ENCODE measurements around the gene SGPL1.

Gene SGPL1

DNA sequence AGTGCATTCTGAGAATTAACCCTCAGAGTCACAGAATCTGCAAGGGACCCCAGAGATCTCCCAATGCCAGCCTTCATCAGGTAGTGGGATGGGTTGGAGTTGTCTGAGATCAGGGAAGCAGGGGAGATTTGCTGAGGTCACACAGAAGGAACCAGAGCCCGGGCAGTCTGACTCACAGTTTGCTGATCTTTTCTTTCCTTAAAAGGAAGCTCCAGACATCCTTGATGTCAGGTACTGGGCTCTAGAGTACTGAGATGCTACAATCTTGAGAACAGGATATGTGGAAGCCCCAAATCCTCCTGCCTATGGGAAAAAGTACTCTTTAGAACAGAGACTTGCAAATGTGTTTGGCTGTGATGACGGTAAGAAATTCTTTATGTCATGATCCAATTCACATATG is 31.3 kb upstream of the SGPL1 start:
- Mint-ChIP-seq H3K27ac (ENCODE audit: low read depth) (no peak overlapping the region), H3K27me3 (no peaks in the 10 kb centered on the region), H3K4me3 (no peak overlapping the region), H3K4me1 (no peaks in the 10 kb centered on the region), H3K36me3 (ENCODE audit: insufficient read depth) (no peaks in the 10 kb centered on the region), H3K9me3 (no peaks in the 10 kb centered on the region)
- DNase-seq (ENCODE audit: low spot score in 2 of 2) (no peak), ATAC-seq (replicated peaks; ENCODE audit: extremely low read depth, poor library complexity, severe bottlenecking) (no peak)

DNA sequence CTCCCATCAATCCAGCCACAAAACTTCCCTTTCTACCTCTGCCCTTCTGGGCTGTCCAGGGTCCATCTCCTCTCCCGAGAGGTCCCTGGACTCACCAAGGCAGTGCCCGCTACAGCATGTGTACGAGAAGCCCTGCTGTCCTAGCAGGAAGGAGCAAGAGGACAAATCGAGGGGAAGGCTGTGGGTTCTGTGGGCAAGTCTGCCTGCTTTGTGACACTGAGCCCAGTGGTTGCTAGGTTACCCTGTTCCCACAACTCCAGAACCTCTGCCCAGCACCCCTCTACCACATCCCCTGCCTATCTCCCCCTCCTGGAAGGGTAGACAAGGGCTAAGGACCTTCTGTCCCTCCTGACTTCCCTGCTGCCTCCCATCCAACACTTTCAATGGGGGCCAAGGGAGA is 30.6 kb upstream of the SGPL1 start, which contains the start of gene TBATA:
Gene TBATA, minus strand, starts transcription at position 188 of the 400 bp plus-strand sequence. CDS start 1,998 bp downstream, outside the sequence.
- no peaks in the 10 kb centered on the region for H3K4me1 Mint-ChIP-seq
- no peak within 1 kb of the TSS for H3K4me3 Mint-ChIP-seq
- no peak within 1 kb of the TSS for H3K27ac Mint-ChIP-seq (ENCODE audit: low read depth)
- DNase-seq (ENCODE audit: low spot score in 2 of 2) = no peak
- H3K9me3 Mint-ChIP-seq = no peaks in the 10 kb centered on the region
- H3K36me3 Mint-ChIP-seq (ENCODE audit: insufficient read depth) = no peaks in the 10 kb centered on the region
- ATAC-seq (replicated peaks; ENCODE audit: extremely low read depth, poor library complexity, severe bottlenecking) = no peak
- H3K27me3 Mint-ChIP-seq = no peaks in the 10 kb centered on the region

GRCh38 chr10:70786799-70787415 is 28.8 kb upstream of the SGPL1 start:
- Mint-ChIP-seq H3K4me1 (peaks cover 16% of the 10 kb centered on the region), H3K9me3 (no peaks in the 10 kb centered on the region), H3K27ac (ENCODE audit: low read depth) (no peak overlapping the region), H3K4me3 (no peak overlapping the region), H3K27me3 (peaks cover 8% of the 10 kb centered on the region), H3K36me3 (ENCODE audit: insufficient read depth) (no peaks in the 10 kb centered on the region)
- ATAC-seq (replicated peaks; ENCODE audit: extremely low read depth, poor library complexity, severe bottlenecking) (no peak), DNase-seq (ENCODE audit: low spot score in 2 of 2) (no peak)

DNA sequence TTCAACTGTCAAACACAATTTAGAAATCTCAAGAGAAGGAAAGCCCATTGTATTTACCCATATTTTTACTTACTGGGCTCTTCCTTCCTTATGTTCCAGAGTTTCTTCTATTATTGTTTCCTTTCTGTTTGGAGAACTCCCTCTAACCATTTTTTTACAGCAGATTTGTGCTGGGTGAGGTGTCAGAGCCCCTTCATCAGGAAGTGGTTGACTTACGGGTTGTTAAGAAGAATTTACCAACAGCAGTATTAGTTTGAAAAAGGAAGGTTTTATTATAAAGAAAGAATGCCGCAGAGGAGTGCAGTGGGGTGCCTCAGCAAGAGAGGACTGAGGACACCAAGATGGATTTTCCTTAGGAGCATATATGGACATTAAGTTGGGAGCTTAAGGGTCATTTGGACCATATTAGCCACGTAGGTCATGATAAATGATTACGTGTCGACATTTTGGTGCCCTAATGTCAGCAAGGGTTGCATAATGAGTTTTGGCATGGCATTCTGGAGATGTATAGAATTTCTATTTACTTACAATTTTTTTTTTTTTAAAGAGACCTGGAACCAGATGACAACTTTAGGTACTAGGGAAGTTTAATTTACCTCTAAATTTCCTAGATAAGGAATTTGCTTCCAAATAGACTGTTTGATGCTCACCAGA is 24.2 kb upstream of the SGPL1 start:
- Mint-ChIP-seq H3K36me3 (ENCODE audit: insufficient read depth) (no peaks in the 10 kb centered on the region), H3K4me3 (no peak overlapping the region), H3K27ac (ENCODE audit: low read depth) (peak overlapping the region; percentile 45), H3K4me1 (peaks cover 20% of the 10 kb centered on the region), H3K9me3 (no peaks in the 10 kb centered on the region), H3K27me3 (peaks cover 20% of the 10 kb centered on the region)
- no peak for ATAC-seq (replicated peaks; ENCODE audit: extremely low read depth, poor library complexity, severe bottlenecking)
- no peak for DNase-seq (ENCODE audit: low spot score in 2 of 2)

DNA sequence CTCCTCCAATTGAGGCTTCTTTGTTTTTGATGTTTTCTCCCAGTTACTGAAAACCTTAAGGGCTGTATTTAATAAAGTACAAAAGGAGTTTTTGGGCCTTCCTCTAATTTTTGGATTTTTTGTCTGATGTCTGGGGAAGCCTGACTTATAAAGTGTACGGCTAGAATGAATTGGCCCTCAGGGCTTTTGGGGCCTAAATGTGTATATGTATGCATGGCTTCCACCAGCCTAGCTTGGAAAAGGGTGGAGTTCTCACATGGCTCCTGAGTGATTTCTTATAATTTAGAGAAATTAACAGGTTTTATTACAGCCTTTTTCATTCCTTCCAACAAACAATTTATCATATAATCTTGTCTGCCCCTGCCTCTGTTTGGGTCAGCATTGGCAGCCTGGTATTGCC is 20.1 kb upstream of the SGPL1 start:
- Mint-ChIP-seq H3K27ac (ENCODE audit: low read depth) (no peak overlapping the region), H3K4me1 (peaks cover 16% of the 10 kb centered on the region), H3K27me3 (peaks cover 48% of the 10 kb centered on the region), H3K4me3 (no peak overlapping the region), H3K9me3 (no peaks in the 10 kb centered on the region), H3K36me3 (ENCODE audit: insufficient read depth) (no peaks in the 10 kb centered on the region)
- ATAC-seq (replicated peaks; ENCODE audit: extremely low read depth, poor library complexity, severe bottlenecking) (no peak), DNase-seq (ENCODE audit: low spot score in 2 of 2) (no peak)

DNA sequence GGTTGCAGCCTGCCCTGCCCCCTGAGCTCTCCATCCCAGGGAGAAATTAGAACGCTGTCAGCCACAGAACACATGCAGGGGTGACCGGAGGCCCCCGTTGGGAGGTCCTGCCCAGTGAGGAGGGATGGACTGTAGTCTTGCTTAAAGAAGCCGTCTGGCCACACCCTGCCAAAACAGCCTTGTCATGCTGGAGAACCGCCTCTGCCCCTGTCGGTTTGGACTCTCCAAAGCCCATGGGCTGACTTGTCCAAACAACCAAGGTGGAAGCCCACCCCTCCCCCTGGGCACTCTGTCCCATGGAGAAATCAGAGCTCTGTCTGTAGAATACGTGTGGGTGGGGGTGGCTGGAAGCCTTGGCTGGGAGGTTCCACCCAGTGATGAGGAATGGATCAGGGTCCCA is 17.9 kb upstream of the SGPL1 start:
- Mint-ChIP-seq H3K4me1 (no peaks in the 10 kb centered on the region), H3K9me3 (no peaks in the 10 kb centered on the region), H3K36me3 (ENCODE audit: insufficient read depth) (no peaks in the 10 kb centered on the region), H3K27ac (ENCODE audit: low read depth) (no peak overlapping the region), H3K4me3 (no peak overlapping the region), H3K27me3 (peaks cover 53% of the 10 kb centered on the region)
- ATAC-seq (replicated peaks; ENCODE audit: extremely low read depth, poor library complexity, severe bottlenecking) (no peak), DNase-seq (ENCODE audit: low spot score in 2 of 2) (no peak)

DNA sequence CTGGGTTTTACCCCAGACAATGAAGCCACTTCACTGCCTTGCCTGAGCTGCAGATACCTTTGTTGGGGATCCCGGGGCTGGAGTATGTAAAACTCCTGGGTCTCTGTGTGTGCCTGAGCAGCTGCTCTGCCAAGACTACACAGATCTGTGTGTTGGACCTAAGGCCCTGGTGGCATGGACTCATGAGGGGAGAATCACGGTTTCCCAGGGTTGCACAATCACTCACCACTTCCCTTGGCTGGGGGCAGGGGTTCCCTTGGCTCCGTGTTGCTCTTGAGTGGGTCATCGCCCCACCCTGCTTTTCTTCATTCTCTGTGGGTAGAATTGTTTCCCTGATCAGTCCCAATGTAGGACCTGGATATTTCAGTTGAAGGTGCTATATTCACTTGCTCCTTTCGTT is 16.6 kb upstream of the SGPL1 start:
- Mint-ChIP-seq H3K9me3 (no peaks in the 10 kb centered on the region), H3K27ac (ENCODE audit: low read depth) (no peak overlapping the region), H3K36me3 (ENCODE audit: insufficient read depth) (no peaks in the 10 kb centered on the region), H3K4me1 (no peaks in the 10 kb centered on the region), H3K4me3 (no peak overlapping the region), H3K27me3 (peaks cover 66% of the 10 kb centered on the region)
- ATAC-seq (replicated peaks; ENCODE audit: extremely low read depth, poor library complexity, severe bottlenecking) (no peak), DNase-seq (ENCODE audit: low spot score in 2 of 2) (no peak)

DNA sequence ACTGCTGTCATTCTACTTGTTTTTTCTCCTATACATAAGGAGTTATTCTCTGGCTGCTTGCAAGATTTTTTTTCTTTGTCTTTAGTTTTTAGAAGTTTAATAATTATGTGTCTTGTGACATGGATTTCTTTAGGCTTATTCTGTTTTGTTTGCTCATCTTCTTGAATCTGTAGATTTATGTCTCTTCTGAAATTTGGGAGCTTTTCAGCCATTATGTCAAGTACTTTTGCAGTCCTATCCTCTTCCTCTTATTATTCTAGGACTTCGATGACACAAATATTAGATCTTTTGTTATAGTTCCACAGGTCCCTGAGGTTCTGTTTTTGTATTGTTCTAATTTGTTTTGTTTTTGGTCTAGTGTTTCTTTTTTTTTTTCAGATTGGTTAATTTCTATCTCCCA is 13.9 kb upstream of the SGPL1 start:
- ATAC-seq (replicated peaks; ENCODE audit: extremely low read depth, poor library complexity, severe bottlenecking) (no peak), DNase-seq (ENCODE audit: low spot score in 2 of 2) (no peak)
- Mint-ChIP-seq H3K9me3 (no peaks in the 10 kb centered on the region), H3K4me3 (no peak overlapping the region), H3K4me1 (peaks cover 5% of the 10 kb centered on the region), H3K27ac (ENCODE audit: low read depth) (no peak overlapping the region), H3K36me3 (ENCODE audit: insufficient read depth) (no peaks in the 10 kb centered on the region), H3K27me3 (peaks cover 74% of the 10 kb centered on the region)

- Mint-ChIP-seq H3K27me3 (peaks cover 61% of the 10 kb centered on the region), H3K4me3 (no peak overlapping the region), H3K36me3 (ENCODE audit: insufficient read depth) (no peaks in the 10 kb centered on the region), H3K9me3 (no peaks in the 10 kb centered on the region), H3K27ac (ENCODE audit: low read depth) (no peak overlapping the region), H3K4me1 (peaks cover 5% of the 10 kb centered on the region)
- DNase-seq (ENCODE audit: low spot score in 2 of 2) (no peak), ATAC-seq (replicated peaks; ENCODE audit: extremely low read depth, poor library complexity, severe bottlenecking) (no peak)
These were observed 11.8 kb upstream of the SGPL1 start for GRCh38 chr10:70803775-70804420.

- Mint-ChIP-seq H3K36me3 (ENCODE audit: insufficient read depth) (no peaks in the 10 kb centered on the region), H3K27me3 (peaks cover 56% of the 10 kb centered on the region), H3K27ac (ENCODE audit: low read depth) (no peak overlapping the region), H3K4me1 (peaks cover 5% of the 10 kb centered on the region), H3K4me3 (no peak overlapping the region), H3K9me3 (no peaks in the 10 kb centered on the region)
- DNase-seq (ENCODE audit: low spot score in 2 of 2) (no peak), ATAC-seq (replicated peaks; ENCODE audit: extremely low read depth, poor library complexity, severe bottlenecking) (no peak)
These were observed 11.3 kb upstream of the SGPL1 start for GRCh38 chr10:70804421-70804808.

DNA sequence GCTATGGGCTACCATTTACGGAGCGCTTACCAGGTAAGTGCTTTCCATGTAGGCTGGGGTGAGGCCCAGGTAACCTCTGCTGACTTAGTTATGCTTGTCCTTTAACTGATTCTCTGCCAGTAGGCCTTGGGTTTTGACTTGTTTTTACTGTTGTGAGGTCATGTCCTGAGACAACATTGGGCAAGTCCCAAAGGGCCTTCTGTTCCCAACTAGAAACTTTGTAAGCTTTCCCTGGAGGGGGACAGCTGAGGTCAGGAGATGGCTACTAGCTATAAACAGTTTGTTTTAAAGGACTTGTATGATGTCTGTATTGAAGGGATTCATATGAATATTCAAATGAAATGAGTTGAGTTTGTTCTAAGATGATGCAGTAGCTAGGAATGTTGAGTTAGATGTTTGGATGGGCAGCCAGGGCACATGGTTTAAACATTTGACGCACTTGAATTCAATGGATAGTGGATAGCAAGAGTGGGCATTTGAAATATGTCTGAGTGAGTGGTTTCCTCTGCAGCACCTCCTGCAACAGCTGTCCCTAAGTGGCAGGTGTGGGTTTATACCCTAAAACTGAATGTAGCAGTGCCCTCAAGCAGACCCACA is 10.0 kb upstream of the SGPL1 start:
- no peak for ATAC-seq (replicated peaks; ENCODE audit: extremely low read depth, poor library complexity, severe bottlenecking)
- H3K27me3 Mint-ChIP-seq = peaks cover 49% of the 10 kb centered on the region
- no peak for DNase-seq (ENCODE audit: low spot score in 2 of 2)
- peaks cover 5% of the 10 kb centered on the region for H3K4me1 Mint-ChIP-seq
- H3K27ac Mint-ChIP-seq (ENCODE audit: low read depth) = no peak overlapping the region
- no peaks in the 10 kb centered on the region for H3K9me3 Mint-ChIP-seq
- no peak overlapping the region for H3K4me3 Mint-ChIP-seq
- no peaks in the 10 kb centered on the region for H3K36me3 Mint-ChIP-seq (ENCODE audit: insufficient read depth)

DNA sequence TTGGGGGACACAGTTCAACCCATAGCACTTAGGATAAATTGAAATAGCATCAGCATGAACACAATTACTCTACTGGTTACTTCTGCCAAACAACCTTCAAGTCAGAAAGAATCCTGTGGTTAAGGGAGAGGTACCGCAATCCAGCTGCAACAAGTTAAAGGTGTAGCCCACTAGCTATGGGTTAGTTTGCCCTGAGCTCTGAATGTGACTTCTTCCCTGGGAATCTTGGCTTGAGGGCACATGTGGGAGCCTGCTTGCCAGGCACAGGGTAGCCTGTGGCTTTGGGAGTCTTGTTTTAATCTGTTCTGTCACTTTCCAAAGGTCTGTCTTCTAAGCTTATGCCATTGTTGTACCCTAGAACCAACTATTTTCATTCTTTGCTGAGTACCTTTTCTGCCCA is 8.9 kb upstream of the SGPL1 start:
- DNase-seq (ENCODE audit: low spot score in 2 of 2) (no peak), ATAC-seq (replicated peaks; ENCODE audit: extremely low read depth, poor library complexity, severe bottlenecking) (no peak)
- Mint-ChIP-seq H3K4me1 (peaks cover 5% of the 10 kb centered on the region), H3K27me3 (peaks cover 38% of the 10 kb centered on the region), H3K9me3 (no peaks in the 10 kb centered on the region), H3K36me3 (ENCODE audit: insufficient read depth) (no peaks in the 10 kb centered on the region), H3K27ac (ENCODE audit: low read depth) (no peak overlapping the region), H3K4me3 (no peak overlapping the region)

DNA sequence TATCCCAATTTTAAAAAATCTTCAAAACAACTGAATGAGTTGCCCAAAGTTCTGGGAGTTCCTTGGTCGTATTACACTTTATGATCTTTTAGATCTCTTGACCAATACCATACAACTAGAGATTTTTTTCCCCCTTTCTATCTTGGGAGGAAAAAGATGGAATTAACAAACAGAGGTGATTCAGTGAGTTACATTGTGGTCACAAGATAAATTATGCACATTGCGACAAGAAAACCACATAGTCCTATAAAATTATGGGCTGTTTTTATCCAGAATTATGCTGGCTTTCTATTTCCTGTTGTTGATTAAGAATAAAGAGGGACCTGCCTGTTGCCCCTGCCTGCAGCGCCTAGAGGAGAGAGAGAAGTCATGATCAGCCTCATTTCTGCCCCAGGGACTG is 8.2 kb upstream of the SGPL1 start:
- no peaks in the 10 kb centered on the region for H3K9me3 Mint-ChIP-seq
- peaks cover 30% of the 10 kb centered on the region for H3K27me3 Mint-ChIP-seq
- peaks cover 5% of the 10 kb centered on the region for H3K4me1 Mint-ChIP-seq
- H3K4me3 Mint-ChIP-seq = no peak overlapping the region
- H3K27ac Mint-ChIP-seq (ENCODE audit: low read depth) = no peak overlapping the region
- H3K36me3 Mint-ChIP-seq (ENCODE audit: insufficient read depth) = peaks cover under 1% of the 10 kb centered on the region
- DNase-seq (ENCODE audit: low spot score in 2 of 2) = no peak
- ATAC-seq (replicated peaks; ENCODE audit: extremely low read depth, poor library complexity, severe bottlenecking) = no peak

All from central memory CD8-positive, alpha-beta T cell (primary cell).